Hematopoietic multipotent progenitor cell treated with erythropoietin and hydrocortisone succinate and interleukin-3 and kit ligand, for 8 days (in vitro differentiated cells): ENCODE data around the gene INIP.
"Not testable (repeated sequence)": the region's sequence is repeated elsewhere in the genome, so short reads cannot be mapped to it uniquely, and the experiment has no call there.

ENCODE experiments used
- DNase-seq: peaks from one replicate; pipeline ENCODE4 v3.0.0-alpha.2; 2015

The INIP gene

DNA sequence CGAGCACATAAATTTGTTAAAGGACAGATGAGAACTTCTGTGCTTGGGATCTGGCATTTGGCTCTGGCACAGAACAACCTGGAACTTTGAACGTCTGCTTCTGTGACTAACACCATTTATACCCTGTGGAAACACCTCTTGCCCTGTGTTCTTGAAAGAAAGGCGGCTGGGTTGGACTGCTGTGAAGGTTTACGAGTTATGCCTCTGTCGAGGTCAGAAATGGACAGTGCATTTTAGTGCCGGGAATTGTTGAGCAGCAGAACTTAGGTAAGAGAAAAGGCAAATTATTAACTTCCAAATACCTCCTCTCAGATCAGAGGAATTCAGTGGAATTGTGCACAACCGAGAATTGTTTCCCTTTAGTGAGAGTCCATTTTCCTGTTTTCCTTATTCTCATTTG, 14.1 kb upstream of the INIP start:
- no peak for DNase-seq

- no peak for DNase-seq
Measured at GRCh38 chr9:112728401-112728800, 10.5 kb upstream of the INIP start.

GRCh38 chr9:112726428-112726827, 8.5 kb upstream of the INIP start:
- DNase-seq: no peak

DNA sequence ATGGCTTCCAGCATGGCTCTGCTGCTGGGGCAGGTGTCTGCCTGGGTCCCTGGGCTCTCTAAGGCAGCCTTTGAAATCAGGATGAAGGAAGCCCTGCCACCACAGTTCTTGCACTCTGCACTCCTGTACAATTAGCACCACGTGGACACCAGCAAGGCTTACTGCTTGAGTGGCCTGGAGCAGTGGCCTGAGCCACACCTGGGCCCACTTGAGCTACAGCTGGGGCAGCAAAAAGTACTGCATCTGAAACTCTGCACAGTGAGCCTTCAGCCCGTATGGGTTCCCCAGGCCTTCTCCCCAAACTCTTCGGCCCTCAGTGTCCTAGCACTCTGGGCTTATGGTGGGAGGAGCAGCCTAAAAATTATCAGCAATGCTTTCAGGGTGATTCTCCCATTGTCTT, 8.0 kb upstream of the INIP start:
- no peak for DNase-seq

GRCh38 chr9:112722749-112723148, 4.8 kb upstream of the INIP start:
- not testable (repeated sequence) for DNase-seq

DNA sequence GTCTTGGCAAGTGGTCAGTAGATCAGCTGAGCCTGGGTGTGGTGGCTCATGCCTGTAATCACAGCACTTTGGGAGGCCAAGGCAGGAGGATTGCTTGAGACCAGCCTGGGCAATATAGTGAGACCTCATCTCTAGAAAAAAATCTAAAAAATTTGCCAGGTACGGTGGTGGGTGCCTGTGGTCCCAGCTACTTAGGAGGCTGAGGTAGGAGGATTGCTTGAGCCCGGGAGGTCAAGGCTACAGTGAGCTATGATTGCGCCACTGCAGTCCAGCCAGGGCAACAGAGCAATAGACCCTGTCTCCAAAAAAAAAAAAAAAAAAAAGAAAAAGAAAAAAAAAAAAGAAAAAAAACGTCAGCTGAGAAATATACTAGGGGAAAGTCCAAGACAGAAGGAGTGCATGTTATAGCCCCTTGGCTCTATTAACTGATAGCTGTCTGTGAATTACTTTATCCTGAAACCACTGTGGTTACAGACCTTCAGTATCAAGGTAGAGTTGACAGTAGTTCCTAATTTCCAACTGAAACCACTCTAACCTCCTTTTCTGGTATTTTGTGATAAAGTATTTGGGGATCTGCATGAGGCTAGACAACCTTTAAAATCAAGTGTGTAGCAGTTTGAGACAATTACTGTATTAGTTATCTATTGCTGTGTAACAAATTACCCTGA, 2.3 kb upstream of the INIP start:
- peak; percentile 34 for DNase-seq

DNA sequence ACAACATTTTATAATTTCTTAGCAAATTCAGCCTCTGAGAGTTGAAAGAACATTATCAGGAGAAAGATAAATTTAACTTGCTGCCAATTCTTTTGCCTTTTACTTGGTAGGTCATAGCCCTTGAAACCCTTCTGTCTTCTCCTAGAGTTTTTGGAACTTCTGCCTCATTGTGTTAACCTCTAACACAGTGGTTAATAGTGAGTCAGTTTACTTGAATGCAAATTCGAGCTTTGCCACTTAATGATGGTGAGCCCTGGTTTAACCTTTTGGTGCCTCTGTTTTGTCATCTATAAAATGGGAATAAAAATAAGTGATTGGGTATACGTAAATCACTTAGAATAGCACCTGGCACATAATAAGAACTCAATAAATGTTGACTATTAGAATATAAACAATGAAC, 1.8 kb upstream of the INIP start:
- no peak for DNase-seq

GRCh38 chr9:112719241-112719691, 1.3 kb upstream of the INIP start:
- DNase-seq: no peak

GRCh38 chr9:112712678-112713077, 5.2 kb downstream of the INIP start:
- DNase-seq: no peak

DNA sequence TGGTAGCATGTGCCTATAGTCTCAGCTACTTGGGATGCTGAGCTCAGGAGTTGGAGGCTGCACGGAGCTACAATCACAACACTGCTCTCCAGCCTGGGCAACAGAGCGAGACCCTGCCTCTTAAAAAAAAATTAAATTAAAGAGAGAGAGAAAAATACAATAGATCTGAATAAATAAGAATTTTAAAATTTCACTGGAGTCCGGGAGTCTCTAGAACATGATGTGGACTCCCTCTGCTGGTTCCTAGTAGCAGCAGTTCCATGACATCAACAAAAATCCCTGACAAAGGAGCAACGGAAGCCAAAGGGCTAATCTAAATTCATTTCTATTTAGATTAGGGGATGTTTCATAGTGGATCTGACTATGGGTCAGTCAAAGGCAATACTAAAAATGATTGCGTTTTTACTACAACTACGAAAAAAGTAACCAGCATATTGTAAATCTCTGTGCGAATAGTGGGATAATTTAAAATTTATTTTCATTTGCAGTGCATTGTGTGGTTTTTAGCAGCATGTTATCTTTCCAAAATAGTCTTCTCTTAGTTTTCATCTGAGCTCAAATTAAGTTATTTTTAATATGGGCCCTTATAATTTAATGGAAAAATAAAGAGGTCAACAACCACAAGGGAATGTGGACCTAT, 6.7 kb downstream of the INIP start:
- DNase-seq: peak; percentile 27

- DNase-seq: peak; percentile 12
Measured at GRCh38 chr9:112705768-112706427, 12.0 kb downstream of the INIP start.

DNA sequence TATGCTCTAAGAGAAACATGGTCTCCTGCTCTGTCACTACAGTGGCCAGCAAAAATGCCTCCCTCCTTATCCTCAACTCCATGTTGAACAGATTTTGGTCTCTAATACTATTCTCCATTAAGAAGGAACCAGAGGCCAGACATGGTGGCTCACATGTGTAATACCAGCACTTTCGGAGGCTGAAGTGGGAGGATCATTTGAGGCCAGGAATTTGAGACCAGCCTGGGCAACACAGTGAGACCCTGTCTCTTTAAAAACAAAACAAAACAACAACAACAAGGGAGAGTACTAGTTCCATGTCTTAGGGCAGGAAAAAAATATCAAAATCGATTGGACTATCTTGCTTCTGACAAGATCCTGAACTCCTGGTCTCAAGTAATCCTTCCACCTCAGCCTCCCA, 14.6 kb downstream of the INIP start:
- no peak for DNase-seq

DNA sequence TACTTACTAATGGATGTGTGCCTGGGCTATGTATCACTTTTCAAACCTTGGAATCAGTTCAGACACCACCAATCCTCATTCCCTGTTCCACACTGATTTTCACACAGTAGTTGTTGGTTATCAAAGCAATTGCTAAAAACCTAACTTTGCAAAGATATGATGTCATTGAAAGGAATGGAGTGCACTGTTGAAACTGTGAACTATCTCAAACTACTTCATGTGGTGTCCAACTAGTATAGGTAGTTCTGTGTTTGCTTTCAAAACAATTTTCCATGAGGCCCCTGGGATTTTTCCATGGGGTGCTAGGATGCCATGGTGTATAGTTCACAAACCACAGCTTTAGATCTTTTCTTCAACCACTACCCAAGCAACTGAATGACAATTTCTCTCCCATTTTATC, 17.8 kb downstream of the INIP start:
- no peak for DNase-seq

GRCh38 chr9:112699230-112699629, 18.7 kb downstream of the INIP start:
- DNase-seq: no peak

- DNase-seq: no peak
Measured at GRCh38 chr9:112696461-112696860, 21.5 kb downstream of the INIP start.

DNA sequence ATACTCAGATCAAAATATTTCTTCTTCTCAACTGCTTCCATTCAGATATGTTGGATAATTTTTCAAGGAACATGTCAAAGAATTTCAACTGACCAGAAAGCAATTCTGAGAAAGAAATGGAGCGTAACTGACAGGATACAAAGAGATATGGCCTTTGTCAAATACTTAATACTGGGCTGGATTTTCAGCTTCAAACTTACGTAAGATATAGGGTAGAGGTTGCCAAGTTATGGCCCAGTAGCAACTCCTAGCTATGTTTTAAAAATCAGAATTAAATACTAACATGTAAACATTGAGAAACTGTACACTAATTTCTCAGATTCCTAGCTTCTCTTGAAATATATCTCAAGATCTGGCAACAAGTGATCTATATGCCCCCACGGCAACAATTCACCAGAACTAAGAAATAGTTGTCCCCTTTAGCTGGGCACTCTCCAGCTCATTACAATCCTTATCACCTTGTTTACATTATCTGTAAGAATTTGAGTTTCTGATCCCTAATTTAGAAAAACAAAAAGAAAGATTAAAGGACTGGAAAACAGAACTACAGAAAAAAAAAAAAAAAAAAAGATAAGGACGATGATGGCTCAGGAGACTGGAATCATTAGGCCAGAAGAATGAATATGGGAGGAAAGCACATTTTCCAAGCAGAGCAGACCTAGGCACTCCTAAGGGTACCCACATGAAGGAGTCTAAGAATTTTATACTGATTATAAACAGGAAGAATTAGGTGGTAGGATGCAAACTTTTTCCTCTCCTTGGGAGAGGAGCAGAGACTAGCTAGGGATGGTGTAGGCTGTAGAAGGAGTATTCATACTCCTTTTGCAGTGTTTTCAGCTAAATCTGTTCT, 23.0 kb downstream of the INIP start:
- DNase-seq: no peak

DNA sequence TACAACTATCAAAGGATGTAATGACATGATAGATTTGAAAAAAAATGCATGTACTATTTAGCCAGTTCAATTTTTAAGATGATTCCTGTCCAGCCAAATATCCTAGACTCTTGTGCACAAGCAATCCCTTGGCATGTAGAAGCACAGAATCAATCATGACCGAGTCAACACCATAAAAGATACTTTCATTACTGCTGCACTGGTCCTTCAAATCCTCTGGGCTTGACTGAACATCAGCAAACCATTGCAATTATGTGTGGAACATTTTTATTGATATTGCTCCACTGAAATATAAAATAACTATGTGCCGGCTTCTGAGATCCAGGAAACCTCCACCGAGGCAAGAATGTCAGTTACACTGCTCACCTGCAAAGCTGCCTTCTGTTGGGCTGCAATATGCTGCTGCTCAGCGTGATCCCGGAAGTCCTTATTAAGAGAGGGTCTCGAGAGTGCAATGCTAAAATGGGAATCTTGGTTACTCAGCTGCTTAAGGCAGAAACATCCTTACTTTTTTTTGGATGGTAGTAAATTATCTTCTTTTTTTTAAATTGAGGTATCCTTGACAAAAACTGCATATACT, 28.7 kb downstream of the INIP start:
- no peak for DNase-seq

GRCh38 chr9:112680731-112681402, 37.0 kb downstream of the INIP start:
- DNase-seq: no peak

GRCh38 chr9:112677040-112677439, 40.9 kb downstream of the INIP start:
- no peak for DNase-seq

DNA sequence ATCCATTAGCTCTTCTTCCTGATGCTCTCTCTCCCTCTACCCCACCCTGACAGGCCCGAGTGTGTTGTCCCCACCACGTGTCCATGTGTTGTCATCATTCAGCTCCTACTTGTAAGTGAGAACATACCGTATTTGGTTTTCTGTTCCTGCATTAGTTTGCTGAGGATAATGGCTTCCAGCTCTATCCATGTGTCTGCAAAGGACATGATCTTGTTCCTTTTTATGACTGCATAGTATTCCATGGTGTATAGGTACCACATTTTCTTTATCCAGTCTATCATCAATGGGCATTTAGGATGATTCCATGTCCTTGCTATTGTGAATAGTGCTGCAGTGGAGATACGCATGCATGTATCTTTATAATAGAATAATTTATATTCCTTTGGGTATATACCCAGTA, 44.7 kb downstream of the INIP start:
- DNase-seq: not testable (repeated sequence)

GRCh38 chr9:112670991-112671625, 46.8 kb downstream of the INIP start:
- DNase-seq: no peak

DNA sequence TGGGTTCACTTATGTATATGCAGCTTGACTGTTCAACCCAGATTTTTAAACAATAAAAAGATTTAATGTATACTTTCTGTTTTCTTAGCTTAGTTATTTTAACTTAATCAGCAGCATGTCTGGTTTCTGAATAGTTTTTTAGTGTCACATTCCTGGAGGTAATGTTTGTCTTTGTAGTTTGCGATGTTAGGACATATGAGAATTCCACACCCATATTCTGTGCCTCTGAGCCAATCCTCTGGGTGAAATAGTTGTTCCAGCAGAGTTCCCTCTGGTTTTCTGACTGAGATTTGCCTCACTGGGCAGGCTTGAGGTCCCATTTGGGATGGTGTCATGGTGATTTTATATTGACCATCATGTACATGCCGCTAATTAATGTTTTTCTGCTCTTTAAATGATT, 48.6 kb downstream of the INIP start:
- DNase-seq: no peak
